Body of pancreas (tissue), 4 donors: ENCODE measurements around the gene KCP. TPM values are rescaled to one million over a fixed set of nuclear protein-coding genes. Genes with fewer than 3 reads are reported as not detected.

Experiments
- ATAC-seq: fragments of 150-250 bp; one replicate; pipeline ENCODE4 v1.9.1; 2016
- DNase-seq, 4 donors: peaks; one replicate each; pipeline ENCODE4 v3.0.0-alpha.2; 2019
- H3K27ac ChIP-seq, 4 donors: fragments of 200-600 bp; sonication (generic); 1 replicate in 3 of 4; 2 replicates in 1 of 4; pipeline versions ENCODE4 v1.5.1 to v1.6.1; 2016 to 2019; ENCODE audit warnings: mild to moderate bottlenecking in 1 of 4, mixed read lengths in 1 of 4, moderate library complexity in 1 of 4
- H3K27me3 ChIP-seq, 2 donors: fragments of 200-600 bp; sonication (generic); one replicate each; pipeline ENCODE4 v1.6.0; 2016; ENCODE audit warnings: mild to moderate bottlenecking in 1 of 2
- H3K36me3 ChIP-seq, 2 donors: fragments of 200-600 bp; sonication (generic); replicated peaks in 1 of 2; 2 replicates each; pipeline ENCODE4 v1.5.1; 2016; ENCODE audit warnings: low read depth in 2 of 2; ENCODE audit not compliant: insufficient read depth in 1 of 2
- H3K4me1 ChIP-seq: fragments of 200-600 bp; sonication (generic); one replicate; pipeline ENCODE4 v1.6.0; 2016
- H3K4me3 ChIP-seq, 2 donors: fragments of 200-600 bp; sonication (generic); 1 replicate in 1 of 2; 2 replicates in 1 of 2; pipeline ENCODE4 v1.5.1; 2016 to 2019
- H3K9me3 ChIP-seq, 3 donors: fragments of 200-600 bp; sonication (generic); 1 replicate in 2 of 3; 2 replicates in 1 of 3; pipeline ENCODE4 v1.5.1; 2016
- POLR2A ChIP-seq, 3 donors: fragments of 450-650 bp; IDR thresholded peaks; one replicate each; pipeline ENCODE4 v1.6.1; 2016; ENCODE audit warnings: antibody characterized with exemption in 3 of 3, mild to moderate bottlenecking in 2 of 3
- WGBS, 2 donors: methylation state at CpG; one replicate each; pipeline ENCODE4 v1.1.5; 2017; 5-methylcytosine and 5-hydroxymethylcytosine counted together
- intact Hi-C: fragments of 100-400 bp; cut with DNase I; formaldehyde crosslinking; loops from one replicate; pipeline ENCODE4 v1.15.1; 2023
- total RNA-seq, 2 donors: library from RNA; depleted of rRNA; stranded (reverse); fragments of >200 nt; gene quantifications; one replicate each; pipeline ENCODE4 v1.1.0, GENCODE V29; 2016
- TF ChIP-seq, protein P1 (sequence below), 7 experiments: fragments of 450-650 bp in 4 of 7; fragments of 200-600 bp in 3 of 7; sonication (generic) in 3 of 7; IDR thresholded peaks; one replicate each; pipeline ENCODE4 v1.5.1; 2016 to 2019; ENCODE audit warnings: antibody characterized with exemption in 7 of 7

The KCP gene
- total RNA-seq, 2 donors from 2014 or later, result 0.33 TPM; not detected in 1

GRCh38 chr7:128833148-128833945, 77.2 kb downstream of the KCP start:
- WGBS, 2 donors, result 36 to 38% methylated on average over 5 to 13 of the region's 13 CpGs
- intact Hi-C loops, result no loop called here
- H3K36me3 ChIP-seq, result no peaks in the 10 kb centered on the region
- H3K27me3 ChIP-seq, result peaks cover 0 to 11% of the 10 kb centered on the region in 2 donors
- H3K4me1 ChIP-seq, result peaks cover 16% of the 10 kb centered on the region
- H3K9me3 ChIP-seq, result no peaks in the 10 kb centered on the region
- no peak for ATAC-seq
- DNase-seq, result peak in 1 of 4 donors; percentile 23
- H3K27ac ChIP-seq, result no peak overlapping the region
- no peak overlapping the region for H3K4me3 ChIP-seq
- TF ChIP-seq POLR2A (IDR thresholded peaks at IDR 0.05), result no peak
- TF ChIP-seq, protein P1, sequence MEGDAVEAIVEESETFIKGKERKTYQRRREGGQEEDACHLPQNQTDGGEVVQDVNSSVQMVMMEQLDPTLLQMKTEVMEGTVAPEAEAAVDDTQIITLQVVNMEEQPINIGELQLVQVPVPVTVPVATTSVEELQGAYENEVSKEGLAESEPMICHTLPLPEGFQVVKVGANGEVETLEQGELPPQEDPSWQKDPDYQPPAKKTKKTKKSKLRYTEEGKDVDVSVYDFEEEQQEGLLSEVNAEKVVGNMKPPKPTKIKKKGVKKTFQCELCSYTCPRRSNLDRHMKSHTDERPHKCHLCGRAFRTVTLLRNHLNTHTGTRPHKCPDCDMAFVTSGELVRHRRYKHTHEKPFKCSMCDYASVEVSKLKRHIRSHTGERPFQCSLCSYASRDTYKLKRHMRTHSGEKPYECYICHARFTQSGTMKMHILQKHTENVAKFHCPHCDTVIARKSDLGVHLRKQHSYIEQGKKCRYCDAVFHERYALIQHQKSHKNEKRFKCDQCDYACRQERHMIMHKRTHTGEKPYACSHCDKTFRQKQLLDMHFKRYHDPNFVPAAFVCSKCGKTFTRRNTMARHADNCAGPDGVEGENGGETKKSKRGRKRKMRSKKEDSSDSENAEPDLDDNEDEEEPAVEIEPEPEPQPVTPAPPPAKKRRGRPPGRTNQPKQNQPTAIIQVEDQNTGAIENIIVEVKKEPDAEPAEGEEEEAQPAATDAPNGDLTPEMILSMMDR (IDR thresholded peaks at IDR 0.05), result no peak

DNA sequence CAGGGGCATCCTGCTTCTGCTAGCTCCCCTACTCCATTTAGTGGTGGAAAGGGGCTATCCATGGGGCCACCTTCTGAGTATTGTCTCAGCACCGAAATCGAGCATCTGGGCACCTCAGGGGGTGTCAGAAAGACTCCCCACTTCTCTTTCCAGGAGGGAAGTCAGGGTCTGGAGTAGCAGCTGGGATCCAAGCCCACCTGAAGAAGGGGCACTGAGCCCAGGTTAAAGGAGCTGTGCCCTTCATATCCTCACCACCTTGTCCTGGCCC, 77.7 kb downstream of the KCP start:
- H3K9me3 ChIP-seq, result no peaks in the 10 kb centered on the region
- WGBS, 2 donors, result 31 to 63% methylated on average over 2 of the region's 2 CpGs
- no peak overlapping the region for H3K4me3 ChIP-seq
- no peak overlapping the region for H3K27ac ChIP-seq
- H3K27me3 ChIP-seq, result peaks cover 0 to 11% of the 10 kb centered on the region in 2 donors
- peaks cover 16% of the 10 kb centered on the region for H3K4me1 ChIP-seq
- TF ChIP-seq, protein P1 (IDR thresholded peaks at IDR 0.05), result no peak
- TF ChIP-seq POLR2A (IDR thresholded peaks at IDR 0.05), result no peak
- no peak for DNase-seq
- ATAC-seq, result no peak
- intact Hi-C loops, result no loop called here
- no peaks in the 10 kb centered on the region for H3K36me3 ChIP-seq

- H3K27ac ChIP-seq, result no peak overlapping the region
- ATAC-seq, result no peak
Observed at GRCh38 chr7:128831994-128832879, 78.3 kb downstream of the KCP start.

GRCh38 chr7:128831178-128831993, 79.1 kb downstream of the KCP start:
- H3K36me3 ChIP-seq, result no peaks in the 10 kb centered on the region
- intact Hi-C loops, result no loop called here
- TF ChIP-seq, protein P1 (IDR thresholded peaks at IDR 0.05), result no peak
- no peak for TF ChIP-seq POLR2A (IDR thresholded peaks at IDR 0.05)
- no peak overlapping the region for H3K27ac ChIP-seq
- 16 to 41% methylated on average over 18 to 32 of the region's 33 CpGs for WGBS, 2 donors
- ATAC-seq, result no peak
- H3K4me3 ChIP-seq, result no peak overlapping the region
- peaks cover 0 to 11% of the 10 kb centered on the region in 2 donors for H3K27me3 ChIP-seq
- peaks cover 16% of the 10 kb centered on the region for H3K4me1 ChIP-seq
- no peak for DNase-seq
- H3K9me3 ChIP-seq, result no peaks in the 10 kb centered on the region

More at GRCh38 chr7:128831994-128832879, 78.3 kb downstream of the KCP start:
- TF ChIP-seq, protein P1 (IDR thresholded peaks at IDR 0.05), result no peak
- no peak for TF ChIP-seq POLR2A (IDR thresholded peaks at IDR 0.05)
- intact Hi-C loops, result no loop called here
- no peak for DNase-seq
- no peaks in the 10 kb centered on the region for H3K36me3 ChIP-seq
- no peak overlapping the region for H3K4me3 ChIP-seq
- H3K4me1 ChIP-seq, result peaks cover 16% of the 10 kb centered on the region
- WGBS, 2 donors, result 36 to 40% methylated on average over 19 to 22 of the region's 22 CpGs
- H3K9me3 ChIP-seq, result no peaks in the 10 kb centered on the region
- peaks cover 0 to 11% of the 10 kb centered on the region in 2 donors for H3K27me3 ChIP-seq
